Stimulated activated CD4-positive, alpha-beta T cell treated with anti-CD3 and anti-CD28 coated beads, Interleukin-2, amount 100 ng/mL, for 48 hours (primary cell): ENCODE data around the gene P2RX4.
"Not testable (repeated sequence)": the region's sequence is repeated elsewhere in the genome, so short reads cannot be mapped to it uniquely, and the experiment has no call there.

Source experiments
- DNase-seq, 2 donors: peaks; one replicate each; pipeline ENCODE4 v3.0.0-alpha.2; 2020

Gene P2RX4

GRCh38 chr12:121245951-121246350, 36.0 kb downstream of the P2RX4 start:
- no peak for DNase-seq

- DNase-seq: no peak
Observed at GRCh38 chr12:121246893-121247557, 37.1 kb downstream of the P2RX4 start.

GRCh38 chr12:121248622-121249021, 38.7 kb downstream of the P2RX4 start:
- DNase-seq: no peak

GRCh38 chr12:121250359-121250758, 40.4 kb downstream of the P2RX4 start:
- DNase-seq: no peak

GRCh38 chr12:121251838-121252237, 41.9 kb downstream of the P2RX4 start:
- DNase-seq: no peak

GRCh38 chr12:121252712-121253345, 42.9 kb downstream of the P2RX4 start:
- no peak for DNase-seq

GRCh38 chr12:121253638-121254335, 43.9 kb downstream of the P2RX4 start:
- no peak for DNase-seq

- DNase-seq: no peak
Observed at GRCh38 chr12:121255433-121255832, 45.5 kb downstream of the P2RX4 start.

- not testable (repeated sequence) for DNase-seq
Observed at GRCh38 chr12:121257704-121258449, 47.9 kb downstream of the P2RX4 start.

- no peak for DNase-seq
Observed at GRCh38 chr12:121259074-121259473, 49.1 kb downstream of the P2RX4 start.

- DNase-seq: no peak
Observed at GRCh38 chr12:121260091-121260490, 50.2 kb downstream of the P2RX4 start.

- no peak for DNase-seq
Observed at GRCh38 chr12:121261398-121261797, 51.5 kb downstream of the P2RX4 start.

- DNase-seq: no peak
Observed at GRCh38 chr12:121263206-121263935, 53.4 kb downstream of the P2RX4 start.

- DNase-seq: no peak
Observed at GRCh38 chr12:121264135-121264534, 54.2 kb downstream of the P2RX4 start.

- DNase-seq: no peak
Observed at GRCh38 chr12:121264951-121265515, 55.1 kb downstream of the P2RX4 start.

- no peak for DNase-seq
Observed at GRCh38 chr12:121267822-121268221, 57.9 kb downstream of the P2RX4 start.

- no peak for DNase-seq
Observed at GRCh38 chr12:121273364-121273896, 63.5 kb downstream of the P2RX4 start.

GRCh38 chr12:121274036-121274763, 64.3 kb downstream of the P2RX4 start:
- DNase-seq: no peak

- no peak for DNase-seq
Observed at GRCh38 chr12:121277374-121277759, 67.4 kb downstream of the P2RX4 start.

- DNase-seq: no peak
Observed at GRCh38 chr12:121278169-121279070, 68.5 kb downstream of the P2RX4 start.
